Calu3 (cell line): ENCODE data around the gene ANAPC7. TPM values are rescaled to one million over a fixed set of nuclear protein-coding genes. Genes with fewer than 3 reads are reported as not detected.
A peak's percentile ranks its signal among the peaks of the same experiment; 100 is the strongest.

Source experiments
- BruUV-seq: library from RNA; stranded (reverse); fragments of 400-500 nt; replicated peaks from 2 replicates; lab custom pipeline; 2021; lab: Mats Ljungman, UMichigan
- CTCF ChIA-PET: fragments of 300-600 bp; sonication (Branson Sonifier 250); formaldehyde crosslinking; loops from one replicate; lab custom pipeline; 2022; ENCODE audit warnings: antibody characterized with exemption; lab: Charles Lee
- DNase-seq: peaks from one replicate; pipeline ENCODE4 v3.0.0; 2022
- H3K27ac Mint-ChIP-seq: one replicate; pipeline ENCODE4 v1.8.0; 2022; ENCODE audit warnings: mixed read lengths; ENCODE audit not compliant: unreplicated experiment
- H3K27me3 Mint-ChIP-seq: one replicate; pipeline ENCODE4 v1.8.0; 2022; ENCODE audit warnings: mixed read lengths; ENCODE audit not compliant: unreplicated experiment
- H3K36me3 Mint-ChIP-seq: one replicate; pipeline ENCODE4 v1.8.0; 2022; ENCODE audit warnings: mild to moderate bottlenecking, moderate library complexity, mixed read lengths; ENCODE audit not compliant: insufficient read depth, unreplicated experiment
- H3K4me1 Mint-ChIP-seq: one replicate; pipeline ENCODE4 v1.8.0; 2022; ENCODE audit warnings: mild to moderate bottlenecking, low read depth, mixed read lengths; ENCODE audit not compliant: unreplicated experiment
- H3K4me3 Mint-ChIP-seq: one replicate; pipeline ENCODE4 v1.8.0; 2022; ENCODE audit warnings: mild to moderate bottlenecking, low read depth, moderate library complexity, mixed read lengths; ENCODE audit not compliant: unreplicated experiment
- H3K9me3 Mint-ChIP-seq: one replicate; pipeline ENCODE4 v1.8.0; 2022; ENCODE audit warnings: low read depth, mixed read lengths; ENCODE audit not compliant: unreplicated experiment
- CTCF ChIP-seq: fragments of 200-600 bp; IDR thresholded peaks from one replicate; pipeline ENCODE4 v1.8.0; 2022; ENCODE audit warnings: antibody characterized with exemption; ENCODE audit not compliant: unreplicated experiment
- intact Hi-C: fragments of 100-400 bp; cut with micrococcal nuclease; formaldehyde crosslinking; loops from one replicate; pipeline ENCODE4 v1.10.0; 2022; ENCODE audit not compliant: unreplicated experiment
- total RNA-seq: library from RNA; stranded (reverse); gene quantifications from 2 replicates; pipeline ENCODE4 v1.2.3, GENCODE V29; 2022

ANAPC7 gene
- total RNA-seq, 1 experiment from 2014 or later, result 136 TPM

- DNase-seq, result peak; percentile 28
- no peak for TF ChIP-seq CTCF
- Mint-ChIP-seq H3K27me3 (no peaks in the 10 kb centered on the region), H3K36me3 (peaks cover 98% of the 10 kb centered on the region), H3K4me3 (peak overlapping the region; percentile 28), H3K9me3 (no peaks in the 10 kb centered on the region), H3K27ac (peak overlapping the region; percentile 89), H3K4me1 (peaks cover 44% of the 10 kb centered on the region)
- BruUV-seq, result no TSS peak
- intact Hi-C loops, result loop anchor here (1.0 to 5.0 kb wide), 3 partner anchors 52 to 232 kb away; no protein-coding TSS in a partner anchor
- CTCF ChIA-PET, result interaction anchor here (0.6 to 2.1 kb wide), 3 partner anchors 9 to 30 kb away, joined by 4 to 6 read pairs (median 6); no protein-coding TSS in a partner anchor
Measured at GRCh38 chr12:110339184-110339952, 64.1 kb downstream of the ANAPC7 start.

- CTCF ChIA-PET, result interaction anchor here (1.0 to 2.1 kb wide), 2 partner anchors 8 to 17 kb away, joined by 4 to 6 read pairs; no protein-coding TSS in a partner anchor
- peaks cover 38% of the 10 kb centered on the region for H3K4me1 Mint-ChIP-seq
- H3K9me3 Mint-ChIP-seq, result no peaks in the 10 kb centered on the region
- intact Hi-C loops, result loop anchor here (1.0 to 5.0 kb wide), 3 partner anchors 51 to 231 kb away; no protein-coding TSS in a partner anchor
- BruUV-seq, result no TSS peak
- no peaks in the 10 kb centered on the region for H3K27me3 Mint-ChIP-seq
- DNase-seq, result no peak
- peak overlapping the region; percentile 28 for H3K4me3 Mint-ChIP-seq
- H3K36me3 Mint-ChIP-seq, result peaks cover 98% of the 10 kb centered on the region
- no peak for TF ChIP-seq CTCF
- peak overlapping the region; percentile 89 for H3K27ac Mint-ChIP-seq
Measured at GRCh38 chr12:110338754-110339153, 64.8 kb downstream of the ANAPC7 start.

GRCh38 chr12:110337912-110338710 is 65.4 kb downstream of the ANAPC7 start:
- CTCF ChIA-PET, result interaction anchor here (1.0 to 2.1 kb wide), 2 partner anchors 8 to 17 kb away, joined by 4 to 6 read pairs; no protein-coding TSS in a partner anchor
- H3K4me1 Mint-ChIP-seq, result peaks cover 32% of the 10 kb centered on the region
- H3K27me3 Mint-ChIP-seq, result no peaks in the 10 kb centered on the region
- no peak for TF ChIP-seq CTCF
- intact Hi-C loops, result loop anchor here (5.0 kb wide), 2 partner anchors 51 to 231 kb away; no protein-coding TSS in a partner anchor
- H3K9me3 Mint-ChIP-seq, result no peaks in the 10 kb centered on the region
- H3K27ac Mint-ChIP-seq, result peak overlapping the region; percentile 89
- H3K36me3 Mint-ChIP-seq, result peaks cover 98% of the 10 kb centered on the region
- H3K4me3 Mint-ChIP-seq, result peak overlapping the region; percentile 28
- no TSS peak for BruUV-seq
- no peak for DNase-seq

- Mint-ChIP-seq H3K4me1 (peaks cover 36% of the 10 kb centered on the region), H3K27me3 (no peaks in the 10 kb centered on the region), H3K36me3 (peaks cover 97% of the 10 kb centered on the region), H3K9me3 (no peaks in the 10 kb centered on the region), H3K27ac (peak overlapping the region; percentile 41), H3K4me3 (no peak overlapping the region)
- no peak for TF ChIP-seq CTCF
- CTCF ChIA-PET, result interaction anchor here (0.8 kb wide), 1 partner anchor 72 kb away, joined by 4 read pairs; no protein-coding TSS in a partner anchor
- no peak for DNase-seq
- BruUV-seq, result no TSS peak
- intact Hi-C loops, result loop anchor here (5.0 kb wide), 2 partner anchors 48 to 228 kb away; no protein-coding TSS in a partner anchor
Measured at GRCh38 chr12:110335481-110336045, 67.9 kb downstream of the ANAPC7 start.
